ENCODE data around the gene MT2A.

Gene MT2A

DNA sequence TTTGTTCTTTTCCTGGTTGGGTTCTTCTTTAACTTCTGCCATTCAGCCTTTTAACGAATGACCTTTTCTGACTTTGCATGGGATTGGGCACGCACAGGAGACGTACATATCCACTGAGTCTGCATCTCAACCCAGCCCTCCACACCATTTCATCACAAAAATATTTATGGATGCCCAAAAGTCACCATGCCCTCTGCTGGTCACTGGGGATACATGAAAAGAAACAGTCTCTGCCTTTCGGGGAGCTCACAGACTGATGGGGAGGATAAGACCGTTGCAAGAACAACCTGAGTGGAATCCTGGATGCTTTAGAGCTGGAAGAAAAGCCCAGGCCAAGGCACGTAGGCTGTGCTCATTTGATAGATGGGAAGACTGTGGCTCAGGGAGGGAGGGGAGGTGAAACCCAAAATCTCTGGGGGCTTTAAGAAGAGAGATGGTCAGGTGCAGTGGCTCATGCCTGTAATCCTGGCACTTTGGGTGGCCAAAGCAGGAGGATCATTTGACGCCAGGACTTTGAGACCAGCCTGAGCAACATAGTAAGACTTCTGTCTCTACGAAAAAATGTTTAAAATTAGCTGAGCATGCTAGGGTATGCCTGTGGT, 7.9 kb upstream of the MT2A start:
- DNase-seq: peak in 2 of 5 experiments; percentile 17 to 54

DNA sequence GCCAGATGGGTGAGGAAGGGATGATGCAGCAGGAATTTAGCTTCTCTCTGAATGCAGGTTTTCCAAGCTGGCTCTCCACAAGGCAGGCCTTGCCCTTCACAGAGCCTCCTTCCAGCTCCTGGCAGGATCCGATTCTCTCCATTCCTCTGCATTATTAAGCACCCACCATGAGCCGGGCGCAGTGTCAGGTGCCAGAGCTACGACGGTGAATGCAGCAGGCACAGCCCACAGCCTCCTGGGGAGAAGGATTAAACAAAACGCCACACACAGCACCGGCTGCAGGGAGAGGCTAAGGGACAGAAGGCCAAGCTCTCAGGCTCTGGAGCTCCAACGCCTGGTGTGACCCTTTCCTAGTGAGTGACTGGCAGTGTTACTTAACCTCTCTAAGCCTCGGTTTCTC, 7.1 kb upstream of the MT2A start:
- no peak for DNase-seq

DNA sequence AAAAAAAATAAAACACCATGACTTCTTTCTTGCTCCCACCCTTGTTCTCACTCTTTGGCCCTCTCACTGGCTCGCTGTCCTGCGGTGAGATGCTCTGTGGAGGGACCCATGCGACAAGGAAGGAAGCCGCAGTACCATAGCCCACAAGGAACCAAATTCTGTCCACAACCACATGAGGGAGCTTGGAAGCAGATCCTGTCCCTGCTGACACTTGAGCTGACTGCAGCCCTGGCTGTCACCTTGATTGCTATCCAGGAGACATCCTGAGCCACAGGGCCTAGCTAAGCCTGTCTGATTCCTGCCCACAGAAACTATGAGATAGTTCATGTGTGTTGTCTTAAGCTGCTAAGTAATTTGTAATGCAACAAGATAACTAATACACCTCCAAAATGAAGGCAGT, 4.8 kb upstream of the MT2A start:
- DNase-seq: peak in 1 of 5 experiments; percentile 38

DNA sequence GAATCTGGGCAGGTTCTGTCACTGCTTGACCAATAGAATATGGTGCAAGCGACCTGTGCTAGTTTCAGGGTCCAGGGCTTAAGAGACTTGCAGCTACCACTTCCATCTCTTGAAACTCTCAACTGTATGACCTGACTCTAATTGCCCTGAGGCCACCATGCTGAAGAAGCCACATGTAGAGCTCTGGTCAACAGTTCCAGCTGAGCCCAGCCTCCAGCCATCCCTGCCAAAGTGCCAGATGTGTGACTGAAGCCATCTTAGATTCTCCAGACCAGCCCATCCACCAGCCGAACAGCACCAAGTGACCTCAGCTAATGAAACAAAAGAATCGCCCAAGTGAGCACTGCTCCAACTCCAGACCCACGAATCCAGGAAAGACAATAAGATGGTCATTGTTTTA, 3.4 kb upstream of the MT2A start:
- no peak for DNase-seq

DNA sequence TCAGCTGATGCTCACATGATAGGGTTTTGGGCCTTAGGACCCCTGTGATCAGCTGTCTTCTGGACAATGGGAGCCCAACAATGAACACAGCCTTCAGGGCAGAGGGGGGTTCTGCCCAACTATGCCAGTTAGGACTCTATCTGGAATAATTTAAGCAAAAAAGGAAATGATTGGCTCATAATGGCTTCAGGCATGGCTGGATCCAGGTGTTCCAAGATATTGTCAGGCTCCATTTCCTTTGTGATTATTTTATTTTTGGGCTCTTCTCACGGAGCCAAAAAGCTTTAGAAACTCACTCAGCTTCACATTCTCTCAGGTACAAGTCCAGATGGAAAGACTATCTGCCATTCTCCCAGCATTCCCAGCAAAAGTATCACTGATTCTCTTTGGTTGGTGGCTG, 2.9 kb upstream of the MT2A start:
- DNase-seq: no peak

DNA sequence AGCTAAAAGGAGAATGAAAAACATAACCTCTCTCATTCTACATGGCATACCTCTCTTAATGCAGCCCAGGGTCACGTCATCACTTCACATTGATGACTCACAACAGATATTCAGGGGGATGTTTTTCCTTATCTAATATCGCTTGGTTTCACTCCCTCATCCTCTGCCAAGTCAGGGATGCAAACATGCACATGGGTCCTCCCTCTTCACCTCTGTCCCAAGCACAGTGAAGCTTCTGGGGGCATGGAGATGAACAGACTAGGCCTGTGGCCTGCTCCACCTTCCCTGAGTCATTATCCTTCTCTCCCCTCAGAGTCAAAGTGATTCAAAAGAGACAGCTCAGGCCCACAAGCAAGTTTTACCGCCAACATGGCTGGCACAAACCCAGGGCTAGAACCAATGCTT, 2.3 kb upstream of the MT2A start:
- no peak for DNase-seq

DNA sequence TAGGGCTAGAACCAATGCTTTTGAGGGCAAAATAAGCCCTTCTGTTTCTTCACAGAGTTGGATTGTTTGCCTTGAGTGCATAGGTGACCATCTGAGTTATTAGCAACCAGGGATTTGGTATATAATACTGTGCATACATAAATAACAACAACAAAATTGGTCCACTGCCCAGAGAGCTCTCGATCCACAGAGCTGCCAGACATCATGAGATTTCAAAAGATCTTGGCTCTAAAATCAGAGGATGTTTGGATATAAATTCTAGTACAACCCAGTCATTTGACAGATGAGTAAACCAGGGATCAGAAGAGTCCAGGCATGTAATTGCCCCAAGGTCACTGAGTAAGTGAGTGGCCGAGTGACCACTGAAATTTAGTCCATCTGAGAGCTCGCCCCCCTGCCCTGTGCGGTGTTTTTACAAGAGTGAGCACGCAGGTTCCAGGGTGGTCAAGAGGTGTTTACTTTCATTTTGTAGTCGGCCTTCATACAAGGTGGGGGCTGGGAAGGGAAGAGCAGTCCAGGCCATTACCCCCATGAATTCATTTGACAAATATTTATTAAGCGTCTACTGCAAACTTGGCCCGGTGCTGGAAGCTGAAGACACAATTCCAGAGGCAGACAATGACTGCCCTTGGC, 1.8 kb upstream of the MT2A start:
- no peak for DNase-seq

DNA sequence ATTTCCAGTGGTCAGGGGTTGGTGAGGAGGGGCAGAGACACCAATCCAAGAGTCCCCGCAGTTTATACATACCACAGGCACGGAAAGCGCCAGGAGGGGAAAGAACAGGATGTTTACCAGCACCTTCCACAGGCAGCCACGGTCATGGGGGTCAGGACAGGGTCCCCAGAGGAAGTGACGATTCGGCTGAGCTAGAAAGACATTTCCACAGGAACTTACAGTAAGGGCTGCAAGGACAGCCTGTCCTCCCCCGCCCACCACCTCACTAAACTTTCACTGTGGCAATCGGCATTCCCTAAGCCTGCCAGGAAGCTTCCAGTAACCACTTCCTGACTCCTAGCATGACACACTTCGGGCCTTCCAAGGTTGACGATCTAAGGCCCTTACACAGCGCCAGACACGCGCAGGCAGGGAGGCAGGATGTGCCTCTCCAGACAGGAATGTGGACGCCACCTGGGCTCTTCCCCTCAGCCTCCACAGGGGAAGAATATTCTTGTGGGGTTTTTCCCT, 1.2 kb upstream of the MT2A start:
- DNase-seq: peak in 2 of 5 experiments; percentile 30 to 36

DNA sequence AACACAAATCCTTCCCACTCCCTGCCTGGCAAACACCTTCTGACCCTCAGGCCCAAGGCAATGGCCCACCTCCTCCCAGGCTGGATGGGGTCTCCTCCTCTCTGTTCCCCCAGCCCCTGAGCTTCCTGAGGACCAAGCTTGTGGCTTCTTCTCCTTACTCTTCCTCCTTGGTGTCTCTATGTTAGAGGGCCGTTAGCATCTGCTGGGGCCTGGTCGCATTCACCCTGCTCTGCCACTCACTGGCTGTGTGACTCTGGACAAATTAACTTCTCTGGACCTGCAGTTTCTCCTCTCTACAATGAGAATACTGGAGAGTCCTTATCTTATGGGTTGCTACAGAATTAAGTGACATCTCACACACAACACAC, 725 bp upstream of the MT2A start:
- DNase-seq: no peak

DNA sequence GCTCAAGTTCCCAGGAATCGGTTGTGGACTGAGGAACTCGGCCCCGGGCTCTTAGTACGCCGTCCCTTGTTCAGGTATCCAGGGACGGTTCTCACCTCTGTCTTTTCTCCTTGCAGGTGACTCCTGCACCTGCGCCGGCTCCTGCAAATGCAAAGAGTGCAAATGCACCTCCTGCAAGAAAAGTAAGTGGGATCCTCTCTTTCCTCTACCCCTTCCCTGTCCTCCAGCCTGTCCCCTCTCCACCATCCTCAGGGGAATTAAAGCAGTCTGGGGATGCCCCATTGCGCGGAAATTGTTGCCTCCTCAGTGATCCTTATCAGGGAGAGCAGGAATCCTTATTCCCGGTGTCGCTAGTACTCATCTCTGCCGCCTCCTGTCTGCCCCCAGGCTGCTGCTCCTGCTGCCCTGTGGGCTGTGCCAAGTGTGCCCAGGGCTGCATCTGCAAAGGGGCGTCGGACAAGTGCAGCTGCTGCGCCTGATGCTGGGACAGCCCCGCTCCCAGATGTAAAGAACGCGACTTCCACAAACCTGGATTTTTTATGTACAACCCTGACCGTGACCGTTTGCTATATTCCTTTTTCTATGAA, 585 bp downstream of the MT2A start:
- no peak for DNase-seq

DNA sequence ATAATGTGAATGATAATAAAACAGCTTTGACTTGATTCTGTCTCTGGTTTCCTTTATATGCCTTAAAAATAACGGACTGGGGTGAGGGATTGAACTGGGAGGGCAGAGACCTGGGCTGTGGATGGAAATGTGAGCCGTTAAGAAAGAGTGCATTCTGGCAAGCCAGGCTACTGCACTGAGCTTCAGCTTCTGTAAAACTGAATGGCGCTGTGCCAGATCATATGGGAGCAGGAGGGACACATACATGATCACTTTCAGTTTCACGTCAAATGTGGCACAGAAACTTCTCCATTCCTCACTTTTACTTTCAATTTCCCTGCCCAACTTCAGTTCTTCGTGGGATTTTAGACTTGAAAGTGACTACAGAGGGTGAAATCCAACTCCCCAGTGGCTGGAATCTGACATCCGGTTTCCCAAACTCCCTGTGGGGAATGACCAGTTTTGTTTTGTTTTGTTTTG, 1.1 kb downstream of the MT2A start:
- peak in 4 of 5 experiments; percentile 41 to 90 (median 63) for DNase-seq

DNA sequence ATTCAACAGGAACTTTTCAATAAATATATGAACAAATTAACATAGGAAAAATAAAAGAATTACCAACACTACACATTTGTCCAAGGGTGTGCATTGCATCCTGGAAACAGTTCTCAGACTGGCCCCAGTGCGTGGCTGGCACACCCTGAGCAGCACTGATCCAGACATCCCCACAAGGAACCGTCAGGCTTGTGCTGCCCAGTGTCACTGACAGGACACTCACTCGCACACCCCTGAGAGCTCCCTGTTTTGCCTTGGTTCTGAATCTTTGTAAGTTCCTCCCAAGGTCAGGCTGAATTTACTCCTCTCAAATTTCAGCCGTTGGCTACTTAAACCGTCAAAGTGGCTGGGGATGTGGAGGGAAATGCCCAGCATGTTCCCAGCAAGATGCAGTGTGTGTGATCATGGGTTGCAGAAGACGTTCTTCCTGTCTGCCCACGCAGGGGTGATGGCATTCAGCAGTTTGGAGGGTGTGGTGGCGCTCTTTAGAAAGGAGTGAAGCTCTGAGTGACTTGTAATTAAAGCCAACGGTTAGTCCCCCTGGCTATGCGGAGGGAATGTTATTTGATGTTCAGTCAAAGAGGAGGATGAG, 1.7 kb downstream of the MT2A start:
- peak in 4 of 5 experiments; percentile 57 to 83 (median 69) for DNase-seq

DNA sequence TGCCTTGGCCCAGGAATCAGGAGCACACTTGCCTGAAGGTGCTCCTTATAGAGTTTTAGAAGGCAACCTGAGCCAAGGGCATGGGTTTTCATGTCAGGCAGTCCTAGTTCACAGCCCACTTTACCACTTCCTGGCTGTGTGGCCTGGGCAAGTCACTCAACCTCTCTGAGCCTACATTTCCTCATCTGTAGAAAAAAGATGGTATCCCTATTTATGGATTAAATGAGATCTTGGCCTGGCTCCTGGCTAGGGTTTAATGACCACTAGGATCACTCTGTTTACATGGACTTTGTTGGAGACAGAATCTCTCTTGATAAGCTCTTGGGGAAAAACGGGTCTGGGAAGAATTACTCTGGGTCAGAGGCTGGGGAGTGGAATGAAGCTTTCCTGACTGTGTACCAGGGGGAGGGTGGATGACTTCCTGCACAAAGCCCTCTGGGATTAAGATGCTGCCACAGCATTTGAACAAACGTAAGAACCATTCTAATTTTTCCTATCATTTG, 2.3 kb downstream of the MT2A start:
- peak in 1 of 5 experiments; percentile 85 for DNase-seq

DNA sequence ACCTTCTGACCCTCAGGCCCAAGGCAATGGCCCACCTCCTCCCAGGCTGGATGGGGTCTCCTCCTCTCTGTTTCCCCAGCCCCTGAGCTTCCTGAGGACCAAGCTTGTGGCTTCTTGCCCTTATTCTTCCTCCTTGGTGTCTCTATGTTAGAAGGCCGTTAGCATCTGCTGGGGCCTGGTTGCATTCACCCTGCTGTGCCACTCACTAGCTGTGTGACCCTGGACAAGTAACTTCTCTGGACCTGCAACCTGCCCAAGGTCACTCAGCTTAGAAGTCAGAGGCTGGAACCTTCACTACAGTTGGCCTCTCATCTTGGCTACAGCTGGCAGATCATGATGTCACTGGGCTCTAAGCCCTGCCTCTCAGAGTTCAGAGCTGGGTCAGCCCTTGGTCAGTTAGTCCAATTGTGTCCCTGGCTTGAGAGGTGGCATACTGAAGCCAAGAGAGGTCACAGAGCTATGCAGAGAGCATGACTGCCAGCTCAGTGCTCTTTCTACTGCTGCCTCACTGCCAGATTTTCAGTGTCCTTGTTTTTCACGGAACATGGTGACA, 3.0 kb downstream of the MT2A start:
- DNase-seq: no peak

DNA sequence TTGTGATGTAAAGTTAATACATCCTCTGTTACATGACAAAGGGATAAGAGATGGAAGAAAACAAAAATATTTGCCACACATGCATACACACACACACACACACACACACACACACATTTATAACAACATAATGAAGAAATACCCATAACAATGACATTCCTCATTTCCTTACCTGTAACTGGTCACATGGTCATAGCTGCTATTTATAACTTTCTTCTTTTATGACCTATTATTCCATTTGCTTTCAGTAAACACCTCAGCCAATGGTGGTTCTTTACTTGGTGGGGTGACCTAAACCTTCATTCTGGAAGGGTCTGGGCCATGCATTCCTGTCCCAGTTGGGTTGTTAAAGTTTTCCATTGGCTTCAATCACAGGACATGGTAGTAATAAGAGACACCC, 5.3 kb downstream of the MT2A start:
- no peak for DNase-seq

DNA sequence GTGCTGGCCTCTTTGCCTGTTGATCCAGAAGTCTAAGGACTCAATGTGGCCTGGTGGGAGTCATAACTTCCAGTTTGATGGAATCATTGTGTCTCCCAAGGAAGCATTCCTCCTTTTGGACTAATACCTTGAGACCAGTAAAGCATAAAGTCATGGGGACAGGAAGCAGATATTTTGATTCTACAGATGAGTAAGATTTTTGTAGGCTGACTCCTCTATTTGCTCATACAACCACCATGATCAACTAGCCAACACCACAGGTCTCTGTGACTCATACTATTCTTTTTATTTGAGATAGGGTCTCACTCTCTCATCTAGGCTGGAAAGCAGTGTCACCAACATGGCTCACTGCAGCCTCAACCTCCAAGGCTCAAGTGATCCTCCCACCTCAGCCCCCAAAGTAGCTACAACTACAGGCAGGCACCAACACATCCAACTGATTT, 6.2 kb downstream of the MT2A start:
- DNase-seq: peak in 1 of 5 experiments; percentile 87

DNA sequence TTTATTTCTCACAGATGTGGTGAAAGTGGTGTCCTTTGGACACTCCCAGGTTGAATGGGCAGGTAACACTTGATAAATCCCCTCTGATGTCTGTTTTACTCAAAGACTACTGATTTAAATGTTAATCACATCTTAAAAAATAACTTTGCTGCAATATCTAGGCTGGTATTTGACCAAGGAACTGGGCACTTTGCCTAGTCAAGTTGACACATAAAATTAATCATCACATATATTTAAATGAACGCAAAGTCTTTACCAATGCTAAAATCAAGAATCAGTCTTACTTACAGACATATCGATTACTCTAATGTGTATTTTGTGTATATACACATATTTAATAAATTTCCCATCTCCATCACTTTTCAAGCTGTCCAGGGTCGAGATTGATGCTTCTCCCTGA, 7.0 kb downstream of the MT2A start:
- DNase-seq: no peak

DNA sequence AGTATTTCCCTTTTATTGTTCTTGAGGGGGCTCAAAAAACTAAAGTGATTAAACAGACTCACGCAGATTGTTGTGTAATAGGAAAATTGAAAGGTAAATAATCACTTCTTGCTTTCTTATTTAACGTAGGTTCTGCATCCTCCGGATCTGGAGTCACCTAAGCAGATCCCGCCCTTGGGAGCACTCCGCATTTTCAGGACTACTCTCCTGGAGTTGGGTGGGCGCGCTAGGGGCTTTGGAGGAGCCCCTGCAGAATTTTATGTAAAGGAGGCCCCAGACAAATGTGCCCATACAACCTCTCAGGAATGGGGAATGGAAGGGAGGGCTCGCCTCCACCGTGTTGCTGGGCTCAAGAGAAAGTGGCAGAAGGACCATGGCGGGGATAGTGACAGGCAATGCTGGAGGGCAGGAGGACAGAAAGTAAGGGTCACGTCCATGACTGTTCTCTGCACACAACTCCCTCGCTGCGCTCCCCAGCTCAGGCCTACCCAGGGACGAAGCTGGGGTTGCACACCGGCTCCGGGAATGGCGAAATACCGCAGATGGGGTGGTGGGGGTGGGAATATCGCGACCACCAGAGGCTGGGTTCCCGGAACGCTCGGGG, 8.3 kb downstream of the MT2A start:
- DNase-seq: no peak

DNA sequence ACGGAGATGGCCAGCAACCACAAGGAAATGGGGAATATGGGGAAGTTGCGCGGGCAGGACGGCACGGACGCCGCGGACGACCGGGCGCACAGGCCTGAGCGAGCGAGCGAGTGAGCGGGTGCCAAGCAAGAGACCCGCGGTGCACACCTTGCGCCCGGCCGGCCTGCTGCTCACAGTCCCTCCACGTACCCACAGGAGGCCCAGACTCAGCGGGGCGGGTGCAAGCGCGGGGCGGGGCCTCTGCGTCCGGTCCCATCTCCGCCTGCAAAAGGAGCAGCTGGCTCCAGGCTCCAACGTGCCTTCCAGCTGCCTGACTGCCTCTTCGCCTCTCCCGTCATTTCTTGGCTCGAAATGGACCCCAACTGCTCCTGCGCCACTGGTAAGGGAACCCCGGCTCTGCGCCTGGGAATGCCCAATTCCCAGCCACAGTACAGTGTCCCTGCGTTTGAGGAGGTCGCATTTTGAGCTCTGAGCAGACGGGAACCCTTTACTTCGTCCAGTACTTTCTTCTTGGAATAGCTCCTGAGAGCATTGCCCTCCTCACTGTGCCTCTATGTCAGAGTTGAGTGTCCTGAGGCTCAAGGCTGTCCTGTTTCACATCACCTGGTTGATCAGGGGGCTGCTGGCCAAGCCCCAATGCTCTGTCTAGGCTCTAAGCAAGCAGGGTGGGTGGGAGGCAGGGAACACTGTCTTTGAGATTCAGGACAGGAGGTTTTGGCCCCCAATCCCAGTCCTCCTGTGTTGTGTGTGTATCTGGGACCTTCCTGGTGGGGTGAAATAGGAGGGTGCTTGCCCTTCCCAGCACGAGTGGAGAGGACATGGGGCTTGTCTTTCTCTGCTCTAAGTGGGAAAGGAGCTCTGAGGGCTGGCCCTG, 9.1 kb downstream of the MT2A start:
- peak in 3 of 5 experiments; percentile 27 to 79 (median 37) for DNase-seq

DNA sequence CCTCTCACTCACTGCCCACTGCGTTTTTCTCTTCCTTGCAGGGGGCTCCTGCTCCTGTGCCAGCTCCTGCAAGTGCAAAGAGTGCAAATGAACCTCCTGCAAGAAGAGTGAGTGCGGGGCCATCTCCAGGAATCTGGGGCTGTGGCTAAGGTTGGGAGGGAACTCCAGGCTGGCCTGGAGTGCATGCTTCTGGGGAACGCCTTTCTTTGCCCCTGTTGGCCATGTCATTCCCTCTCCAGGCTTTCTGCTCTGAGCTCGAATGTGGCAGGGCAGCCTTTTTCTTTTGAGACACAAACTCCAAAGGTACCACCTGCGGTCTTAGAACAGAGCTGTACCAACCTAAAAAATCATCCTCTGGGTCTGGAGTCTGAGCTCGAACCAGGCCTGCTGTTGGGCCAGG, 9.8 kb downstream of the MT2A start:
- no peak for DNase-seq

DNA sequence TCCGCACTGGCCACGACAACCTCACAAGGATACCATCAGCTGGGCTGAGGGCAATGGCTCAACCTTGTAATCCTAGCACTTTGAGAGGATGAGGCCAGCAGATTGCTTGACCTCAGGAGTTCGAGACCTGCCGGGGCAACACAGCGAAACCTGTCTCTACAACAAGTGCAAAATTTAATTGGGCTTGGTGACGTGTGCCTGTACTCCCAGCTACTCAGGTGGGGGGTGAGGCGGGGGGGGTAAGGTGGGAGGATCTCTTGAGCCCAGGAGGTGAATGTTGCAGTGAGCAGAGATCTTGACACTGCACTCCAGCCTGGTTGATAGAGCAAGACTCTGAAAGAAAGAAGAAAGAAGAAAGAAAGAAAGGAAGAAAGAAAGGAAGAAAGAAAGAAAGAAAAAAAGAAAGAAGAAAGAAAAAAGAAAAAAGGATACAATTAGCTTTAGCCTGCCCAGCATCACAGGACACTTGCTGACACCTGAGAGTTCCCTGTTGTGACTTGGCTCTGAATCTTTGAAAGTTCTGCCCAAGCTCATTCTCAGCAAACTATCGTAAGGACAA, 12.0 kb downstream of the MT2A start:
- DNase-seq: no peak

Data from T-helper 2 cell (primary cell).